ENCODE results near the gene OGDH.
A peak's percentile ranks its signal among the peaks of the same experiment; 100 is the strongest.

The OGDH gene

GRCh38 chr7:44735403-44736165 lies 129.2 kb downstream of the OGDH start:
- peak in 1 of 2 donors; percentile 18 for DNase-seq (ENCODE audit: low read depth in 2 of 2)

- DNase-seq (ENCODE audit: low read depth in 2 of 2), result no peak
Observed at GRCh38 chr7:44736896-44737295, 130.5 kb downstream of the OGDH start.

GRCh38 chr7:44738051-44738723 lies 131.8 kb downstream of the OGDH start:
- DNase-seq (ENCODE audit: low read depth in 2 of 2), result no peak

GRCh38 chr7:44738876-44739665 lies 132.6 kb downstream of the OGDH start:
- DNase-seq (ENCODE audit: low read depth in 2 of 2), result no peak

- no peak for DNase-seq (ENCODE audit: low read depth in 2 of 2)
Observed at GRCh38 chr7:44740055-44740454, 133.6 kb downstream of the OGDH start.

- DNase-seq (ENCODE audit: low read depth in 2 of 2), result no peak
Observed at GRCh38 chr7:44743750-44744149, 137.3 kb downstream of the OGDH start.

GRCh38 chr7:44748045-44748947 lies 141.9 kb downstream of the OGDH start, which contains the start of gene ZMIZ2:
ZMIZ2 (plus strand) TSS chr7:44748847; CDS start chr7:44756250, 7,403 bp downstream.
- peak; percentile 86 to 88 for DNase-seq (ENCODE audit: low read depth in 2 of 2)

GRCh38 chr7:44748948-44749731 lies 142.7 kb downstream of the OGDH start:
- no peak for DNase-seq (ENCODE audit: low read depth in 2 of 2)

- DNase-seq (ENCODE audit: low read depth in 2 of 2), result no peak
Observed at GRCh38 chr7:44749992-44750391, 143.6 kb downstream of the OGDH start.

- DNase-seq (ENCODE audit: low read depth in 2 of 2), result no peak
Observed at GRCh38 chr7:44750424-44750823, 144.0 kb downstream of the OGDH start.

GRCh38 chr7:44750921-44751571 lies 144.6 kb downstream of the OGDH start:
- peak in 1 of 2 donors; percentile 18 for DNase-seq (ENCODE audit: low read depth in 2 of 2)

GRCh38 chr7:44752822-44753221 lies 146.4 kb downstream of the OGDH start:
- no peak for DNase-seq (ENCODE audit: low read depth in 2 of 2)

- no peak for DNase-seq (ENCODE audit: low read depth in 2 of 2)
Observed at GRCh38 chr7:44754802-44755697, 148.6 kb downstream of the OGDH start.

- no peak for DNase-seq (ENCODE audit: low read depth in 2 of 2)
Observed at GRCh38 chr7:44755698-44756627, 149.5 kb downstream of the OGDH start.

- DNase-seq (ENCODE audit: low read depth in 2 of 2), result no peak
Observed at GRCh38 chr7:44756904-44757303, 150.5 kb downstream of the OGDH start.

- DNase-seq (ENCODE audit: low read depth in 2 of 2), result no peak
Observed at GRCh38 chr7:44757311-44757710, 150.9 kb downstream of the OGDH start.

GRCh38 chr7:44757739-44758138 lies 151.3 kb downstream of the OGDH start:
- DNase-seq (ENCODE audit: low read depth in 2 of 2), result no peak

All from stimulated activated CD4-positive, alpha-beta T cell treated with anti-CD3 and anti-CD28 coated beads, Interleukin-1b, Interleukin-23, amount 100 ng/mL, for 1 hour (primary cell).